Measurements from ENCODE around the gene CPZ.

CPZ gene

DNA sequence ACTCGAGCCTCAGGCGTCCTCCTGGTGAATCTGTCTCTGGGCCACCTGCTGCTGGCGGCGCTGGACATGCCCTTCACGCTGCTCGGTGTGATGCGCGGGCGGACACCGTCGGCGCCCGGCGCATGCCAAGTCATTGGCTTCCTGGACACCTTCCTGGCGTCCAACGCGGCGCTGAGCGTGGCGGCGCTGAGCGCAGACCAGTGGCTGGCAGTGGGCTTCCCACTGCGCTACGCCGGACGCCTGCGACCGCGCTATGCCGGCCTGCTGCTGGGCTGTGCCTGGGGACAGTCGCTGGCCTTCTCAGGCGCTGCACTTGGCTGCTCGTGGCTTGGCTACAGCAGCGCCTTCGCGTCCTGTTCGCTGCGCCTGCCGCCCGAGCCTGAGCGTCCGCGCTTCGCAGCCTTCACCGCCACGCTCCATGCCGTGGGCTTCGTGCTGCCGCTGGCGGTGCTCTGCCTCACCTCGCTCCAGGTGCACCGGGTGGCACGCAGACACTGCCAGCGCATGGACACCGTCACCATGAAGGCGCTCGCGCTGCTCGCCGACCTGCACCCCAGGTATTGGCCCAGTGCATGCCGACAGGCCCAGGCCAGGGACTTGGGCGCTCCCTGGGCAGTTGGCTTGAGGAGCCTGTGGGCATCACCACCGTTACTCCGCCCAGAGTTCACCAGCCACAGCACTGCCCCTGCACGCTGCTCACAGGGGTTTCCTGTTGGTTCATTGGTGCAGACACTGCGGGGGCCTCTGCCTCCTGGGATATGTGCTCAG is 11.3 kb upstream of the CPZ start:
- Histone ChIP-seq H3K4me3 (ENCODE audit: low read depth, low read length) (no peak overlapping the region), H3K4me1 (ENCODE audit: control insufficient read depth, insufficient read depth, low read length) (no peaks in the 10 kb centered on the region), H3K9me3 (ENCODE audit: control insufficient read depth, insufficient read depth, low read depth, low read length) (no peaks in the 10 kb centered on the region), H3K36me3 (ENCODE audit: control insufficient read depth in 2 of 2, insufficient read depth in 1 of 2, low read length in 2 of 2) (no peaks in the 10 kb centered on the region), H3K27ac (ENCODE audit: extremely low read depth, low read depth, low read length) (no peak overlapping the region)
- ChIA-PET POLR2A (no interaction called here), CTCF (interaction anchor here (0.7 to 1.4 kb wide), 3 partner anchors 13 to 113 kb away, joined by 3 to 4 read pairs (median 3); no protein-coding TSS in a partner anchor)
- TF ChIP-seq, protein P1, sequence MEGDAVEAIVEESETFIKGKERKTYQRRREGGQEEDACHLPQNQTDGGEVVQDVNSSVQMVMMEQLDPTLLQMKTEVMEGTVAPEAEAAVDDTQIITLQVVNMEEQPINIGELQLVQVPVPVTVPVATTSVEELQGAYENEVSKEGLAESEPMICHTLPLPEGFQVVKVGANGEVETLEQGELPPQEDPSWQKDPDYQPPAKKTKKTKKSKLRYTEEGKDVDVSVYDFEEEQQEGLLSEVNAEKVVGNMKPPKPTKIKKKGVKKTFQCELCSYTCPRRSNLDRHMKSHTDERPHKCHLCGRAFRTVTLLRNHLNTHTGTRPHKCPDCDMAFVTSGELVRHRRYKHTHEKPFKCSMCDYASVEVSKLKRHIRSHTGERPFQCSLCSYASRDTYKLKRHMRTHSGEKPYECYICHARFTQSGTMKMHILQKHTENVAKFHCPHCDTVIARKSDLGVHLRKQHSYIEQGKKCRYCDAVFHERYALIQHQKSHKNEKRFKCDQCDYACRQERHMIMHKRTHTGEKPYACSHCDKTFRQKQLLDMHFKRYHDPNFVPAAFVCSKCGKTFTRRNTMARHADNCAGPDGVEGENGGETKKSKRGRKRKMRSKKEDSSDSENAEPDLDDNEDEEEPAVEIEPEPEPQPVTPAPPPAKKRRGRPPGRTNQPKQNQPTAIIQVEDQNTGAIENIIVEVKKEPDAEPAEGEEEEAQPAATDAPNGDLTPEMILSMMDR (tag by site-specific recombination; IDR thresholded peaks at IDR 0.05), result no peak
- TF ChIP-seq, protein P2, sequence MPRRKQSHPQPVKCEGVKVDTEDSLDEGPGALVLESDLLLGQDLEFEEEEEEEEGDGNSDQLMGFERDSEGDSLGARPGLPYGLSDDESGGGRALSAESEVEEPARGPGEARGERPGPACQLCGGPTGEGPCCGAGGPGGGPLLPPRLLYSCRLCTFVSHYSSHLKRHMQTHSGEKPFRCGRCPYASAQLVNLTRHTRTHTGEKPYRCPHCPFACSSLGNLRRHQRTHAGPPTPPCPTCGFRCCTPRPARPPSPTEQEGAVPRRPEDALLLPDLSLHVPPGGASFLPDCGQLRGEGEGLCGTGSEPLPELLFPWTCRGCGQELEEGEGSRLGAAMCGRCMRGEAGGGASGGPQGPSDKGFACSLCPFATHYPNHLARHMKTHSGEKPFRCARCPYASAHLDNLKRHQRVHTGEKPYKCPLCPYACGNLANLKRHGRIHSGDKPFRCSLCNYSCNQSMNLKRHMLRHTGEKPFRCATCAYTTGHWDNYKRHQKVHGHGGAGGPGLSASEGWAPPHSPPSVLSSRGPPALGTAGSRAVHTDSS (tag by site-specific recombination; IDR thresholded peaks at IDR 0.05), result no peak
- no peak for TF ChIP-seq YY1 (tag by site-specific recombination; IDR thresholded peaks at IDR 0.05)
- no peak for TF ChIP-seq ZNF600 (tag by site-specific recombination; IDR thresholded peaks at IDR 0.05)
- TF ChIP-seq, protein P3, sequence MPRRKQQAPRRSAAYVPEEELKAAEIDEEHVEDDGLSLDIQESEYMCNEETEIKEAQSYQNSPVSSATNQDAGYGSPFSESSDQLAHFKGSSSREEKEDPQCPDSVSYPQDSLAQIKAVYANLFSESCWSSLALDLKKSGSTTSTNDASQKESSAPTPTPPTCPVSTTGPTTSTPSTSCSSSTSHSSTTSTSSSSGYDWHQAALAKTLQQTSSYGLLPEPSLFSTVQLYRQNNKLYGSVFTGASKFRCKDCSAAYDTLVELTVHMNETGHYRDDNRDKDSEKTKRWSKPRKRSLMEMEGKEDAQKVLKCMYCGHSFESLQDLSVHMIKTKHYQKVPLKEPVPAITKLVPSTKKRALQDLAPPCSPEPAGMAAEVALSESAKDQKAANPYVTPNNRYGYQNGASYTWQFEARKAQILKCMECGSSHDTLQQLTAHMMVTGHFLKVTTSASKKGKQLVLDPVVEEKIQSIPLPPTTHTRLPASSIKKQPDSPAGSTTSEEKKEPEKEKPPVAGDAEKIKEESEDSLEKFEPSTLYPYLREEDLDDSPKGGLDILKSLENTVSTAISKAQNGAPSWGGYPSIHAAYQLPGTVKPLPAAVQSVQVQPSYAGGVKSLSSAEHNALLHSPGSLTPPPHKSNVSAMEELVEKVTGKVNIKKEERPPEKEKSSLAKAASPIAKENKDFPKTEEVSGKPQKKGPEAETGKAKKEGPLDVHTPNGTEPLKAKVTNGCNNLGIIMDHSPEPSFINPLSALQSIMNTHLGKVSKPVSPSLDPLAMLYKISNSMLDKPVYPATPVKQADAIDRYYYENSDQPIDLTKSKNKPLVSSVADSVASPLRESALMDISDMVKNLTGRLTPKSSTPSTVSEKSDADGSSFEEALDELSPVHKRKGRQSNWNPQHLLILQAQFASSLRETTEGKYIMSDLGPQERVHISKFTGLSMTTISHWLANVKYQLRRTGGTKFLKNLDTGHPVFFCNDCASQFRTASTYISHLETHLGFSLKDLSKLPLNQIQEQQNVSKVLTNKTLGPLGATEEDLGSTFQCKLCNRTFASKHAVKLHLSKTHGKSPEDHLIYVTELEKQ (tag by site-specific recombination; IDR thresholded peaks at IDR 0.05; ENCODE audit: borderline replicate concordance), result no peak
- TF ChIP-seq, protein P4, sequence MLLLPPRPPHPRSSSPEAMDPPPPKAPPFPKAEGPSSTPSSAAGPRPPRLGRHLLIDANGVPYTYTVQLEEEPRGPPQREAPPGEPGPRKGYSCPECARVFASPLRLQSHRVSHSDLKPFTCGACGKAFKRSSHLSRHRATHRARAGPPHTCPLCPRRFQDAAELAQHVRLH (tag by site-specific recombination; IDR thresholded peaks at IDR 0.05), result no peak
- no peak for TF ChIP-seq WT1 (tag by site-specific recombination; IDR thresholded peaks at IDR 0.05)
- no peak for TF ChIP-seq ZNF211 (tag by site-specific recombination; IDR thresholded peaks at IDR 0.05; ENCODE audit: low read depth)

DNA sequence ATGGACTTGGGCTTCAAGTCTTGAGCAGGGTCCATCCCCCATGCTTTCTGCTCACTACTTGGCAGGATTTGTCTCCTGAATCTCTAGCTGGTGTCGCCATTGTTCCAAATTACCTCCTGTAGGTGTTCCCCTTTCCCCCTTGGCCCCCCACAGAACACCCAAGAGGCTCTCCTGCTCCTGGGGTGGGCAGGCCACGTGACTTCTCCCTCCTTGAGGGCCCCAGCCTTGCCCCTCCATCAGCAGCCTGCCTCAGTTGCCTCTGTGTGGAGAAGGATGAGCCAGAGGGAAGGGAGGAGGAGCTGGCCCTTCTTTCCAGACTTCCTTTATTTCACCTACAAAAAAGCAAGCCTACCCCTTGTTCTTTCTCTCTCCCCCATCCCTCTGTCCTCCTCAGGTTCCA is 10.5 kb upstream of the CPZ start:
- Histone ChIP-seq H3K27ac (ENCODE audit: extremely low read depth, low read depth, low read length) (no peak overlapping the region), H3K36me3 (ENCODE audit: control insufficient read depth in 2 of 2, insufficient read depth in 1 of 2, low read length in 2 of 2) (no peaks in the 10 kb centered on the region), H3K4me3 (ENCODE audit: low read depth, low read length) (no peak overlapping the region), H3K4me1 (ENCODE audit: control insufficient read depth, insufficient read depth, low read length) (no peaks in the 10 kb centered on the region), H3K9me3 (ENCODE audit: control insufficient read depth, insufficient read depth, low read depth, low read length) (no peaks in the 10 kb centered on the region)
- CTCF ChIA-PET, result interaction anchor here (0.6 to 1.4 kb wide), 2 partner anchors 114 to 307 kb away, joined by 3 read pairs; no protein-coding TSS in a partner anchor
- no peak for TF ChIP-seq ZNF510 (tag by site-specific recombination; IDR thresholded peaks at IDR 0.05; ENCODE audit: insufficient replicate concordance)
- POLR2A ChIA-PET, result no interaction called here

DNA sequence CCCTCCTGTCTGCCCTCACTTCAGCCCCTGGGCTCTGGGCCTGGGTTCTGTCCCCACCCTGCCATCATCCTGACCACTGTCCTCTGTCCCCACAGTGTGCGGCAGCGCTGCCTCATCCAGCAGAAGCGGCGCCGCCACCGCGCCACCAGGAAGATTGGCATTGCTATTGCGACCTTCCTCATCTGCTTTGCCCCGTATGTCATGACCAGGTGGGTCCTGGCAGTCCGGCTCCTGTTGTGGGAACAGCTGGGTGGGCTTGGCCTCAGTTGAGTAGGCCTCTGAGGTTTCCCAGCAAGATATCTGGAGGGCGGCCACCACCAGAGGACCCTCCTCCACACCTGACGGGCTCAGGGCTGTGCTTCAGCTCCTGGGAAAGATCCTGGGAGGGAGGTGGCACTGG is 10.1 kb upstream of the CPZ start:
- no peaks in the 10 kb centered on the region for H3K4me1 ChIP-seq (ENCODE audit: control insufficient read depth, insufficient read depth, low read length)
- CTCF ChIA-PET, result interaction anchor here (0.6 to 1.4 kb wide), 3 partner anchors 34 to 306 kb away, joined by 3 read pairs; no protein-coding TSS in a partner anchor
- no peak for TF ChIP-seq BCL11B (tag by site-specific recombination; IDR thresholded peaks at IDR 0.05; ENCODE audit: low read depth)
- no peak for TF ChIP-seq ZNF24 (tag by site-specific recombination; IDR thresholded peaks at IDR 0.05)
- no peak for TF ChIP-seq KLF10 (tag by site-specific recombination; IDR thresholded peaks at IDR 0.05)
- TF ChIP-seq ZNF221 (tag by site-specific recombination; IDR thresholded peaks at IDR 0.05; ENCODE audit: borderline replicate concordance), result no peak
- TF ChIP-seq, protein P5, sequence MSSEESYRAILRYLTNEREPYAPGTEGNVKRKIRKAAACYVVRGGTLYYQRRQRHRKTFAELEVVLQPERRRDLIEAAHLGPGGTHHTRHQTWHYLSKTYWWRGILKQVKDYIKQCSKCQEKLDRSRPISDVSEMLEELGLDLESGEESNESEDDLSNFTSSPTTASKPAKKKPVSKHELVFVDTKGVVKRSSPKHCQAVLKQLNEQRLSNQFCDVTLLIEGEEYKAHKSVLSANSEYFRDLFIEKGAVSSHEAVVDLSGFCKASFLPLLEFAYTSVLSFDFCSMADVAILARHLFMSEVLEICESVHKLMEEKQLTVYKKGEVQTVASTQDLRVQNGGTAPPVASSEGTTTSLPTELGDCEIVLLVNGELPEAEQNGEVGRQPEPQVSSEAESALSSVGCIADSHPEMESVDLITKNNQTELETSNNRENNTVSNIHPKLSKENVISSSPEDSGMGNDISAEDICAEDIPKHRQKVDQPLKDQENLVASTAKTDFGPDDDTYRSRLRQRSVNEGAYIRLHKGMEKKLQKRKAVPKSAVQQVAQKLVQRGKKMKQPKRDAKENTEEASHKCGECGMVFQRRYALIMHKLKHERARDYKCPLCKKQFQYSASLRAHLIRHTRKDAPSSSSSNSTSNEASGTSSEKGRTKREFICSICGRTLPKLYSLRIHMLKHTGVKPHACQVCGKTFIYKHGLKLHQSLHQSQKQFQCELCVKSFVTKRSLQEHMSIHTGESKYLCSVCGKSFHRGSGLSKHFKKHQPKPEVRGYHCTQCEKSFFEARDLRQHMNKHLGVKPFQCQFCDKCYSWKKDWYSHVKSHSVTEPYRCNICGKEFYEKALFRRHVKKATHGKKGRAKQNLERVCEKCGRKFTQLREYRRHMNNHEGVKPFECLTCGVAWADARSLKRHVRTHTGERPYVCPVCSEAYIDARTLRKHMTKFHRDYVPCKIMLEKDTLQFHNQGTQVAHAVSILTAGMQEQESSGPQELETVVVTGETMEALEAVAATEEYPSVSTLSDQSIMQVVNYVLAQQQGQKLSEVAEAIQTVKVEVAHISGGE (tag by site-specific recombination; conservative IDR thresholded peaks at IDR 0.05; ENCODE audit: low read depth), result no peak

More for the DNA sequence above, 10.1 kb upstream of the CPZ start:
- Histone ChIP-seq H3K27ac (ENCODE audit: extremely low read depth, low read depth, low read length) (no peak overlapping the region), H3K36me3 (ENCODE audit: control insufficient read depth in 2 of 2, insufficient read depth in 1 of 2, low read length in 2 of 2) (no peaks in the 10 kb centered on the region), H3K4me3 (ENCODE audit: low read depth, low read length) (no peak overlapping the region), H3K9me3 (ENCODE audit: control insufficient read depth, insufficient read depth, low read depth, low read length) (no peaks in the 10 kb centered on the region)
- POLR2A ChIA-PET, result no interaction called here

Measured in HEK293 (cell line).